ENCODE data around the gene STARD9. TPM values are rescaled to one million over a fixed set of nuclear protein-coding genes. Genes with fewer than 3 reads are reported as not detected.
"Not testable (repeated sequence)": the region's sequence is repeated elsewhere in the genome, so short reads cannot be mapped to it uniquely, and the experiment has no call there.

STARD9 gene
- total RNA-seq, 1 experiment from 2014 or later = 5.0 TPM

DNA sequence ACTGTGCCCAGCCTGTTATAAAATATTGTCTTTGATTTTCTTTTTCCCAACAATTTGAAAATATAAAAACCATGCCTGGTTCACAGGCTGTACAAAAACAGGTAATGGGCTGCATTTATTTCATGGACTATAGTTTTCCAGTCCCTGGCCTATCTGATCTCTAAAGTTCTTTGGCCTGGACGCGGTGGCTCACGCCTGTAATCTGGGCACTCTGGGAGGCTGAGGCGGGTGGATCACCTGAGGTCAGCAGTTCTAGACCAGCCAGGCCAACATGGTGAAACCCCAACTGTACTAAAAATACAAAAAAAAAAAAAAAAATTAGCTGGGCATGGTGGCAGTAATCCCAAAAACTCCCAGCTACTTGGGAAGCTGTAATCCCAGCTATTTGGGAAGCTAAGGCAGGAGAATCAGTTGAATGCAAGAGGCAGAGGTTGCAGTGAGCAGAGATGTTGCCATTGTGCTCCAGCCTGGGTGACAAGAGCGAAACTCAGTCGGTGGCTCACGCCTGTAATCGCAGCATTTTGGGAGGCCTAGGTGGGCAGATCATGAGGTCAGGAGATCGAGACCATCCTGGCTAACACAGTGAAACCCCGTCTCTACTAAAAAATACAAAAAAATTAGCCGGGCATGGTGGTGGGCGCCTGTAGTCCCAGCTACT lies 18.7 kb upstream of the STARD9 start:
- DNase-seq (ENCODE audit: low read depth, low spot score); BruUV-seq (replicated peaks); CTCF ChIA-PET; H3K4me2 ChIP-seq (ENCODE audit: low read length); H3K4me3 ChIP-seq (replicated peaks in 1 of 2; ENCODE audit: low read depth in 1 of 2, low read length in 2 of 2); ATAC-seq; H3K9me2 ChIP-seq (ENCODE audit: insufficient read depth); H4K20me1 ChIP-seq (ENCODE audit: insufficient read depth); H3K27ac ChIP-seq (ENCODE audit: low read depth, low read length); H2AFZ ChIP-seq (ENCODE audit: low read depth, low read length, poor library complexity, severe bottlenecking); H3K9me3 ChIP-seq (ENCODE audit: control insufficient read depth in 1 of 2, insufficient read depth in 1 of 2, low read depth in 1 of 2, low read length in 2 of 2); H3K4me1 ChIP-seq (ENCODE audit: control insufficient read depth in 1 of 2, insufficient read depth in 2 of 2, low read length in 2 of 2); H3K9ac ChIP-seq (ENCODE audit: low read length); RAD21 ChIA-PET (ENCODE audit: low non-redundant PET in 1 of 2, low total read pairs in 2 of 2, uncharacterized antibody in 2 of 2, unreplicated experiment in 2 of 2); H3K27me3 ChIP-seq (ENCODE audit: insufficient read depth, low read length); intact Hi-C loops (cut with micrococcal nuclease): not testable (repeated sequence)
- Histone ChIP-seq H3K36me3 (ENCODE audit: control insufficient read depth in 1 of 2, insufficient read depth in 2 of 2, low read length in 2 of 2) (peaks cover 14 to 26% of the 10 kb centered on the region in 2 experiments; a peak in 3 of 4 replicates), H3K79me2 (ENCODE audit: insufficient read depth, low read length) (peaks cover 81% of the 10 kb centered on the region)
- POLR2A ChIA-PET = interaction anchor here (2.0 kb wide), 1 partner anchor 9 kb away, joined by 4 read pairs; the partner anchor contains the start of genes HAUS2 and LRRC57

DNA sequence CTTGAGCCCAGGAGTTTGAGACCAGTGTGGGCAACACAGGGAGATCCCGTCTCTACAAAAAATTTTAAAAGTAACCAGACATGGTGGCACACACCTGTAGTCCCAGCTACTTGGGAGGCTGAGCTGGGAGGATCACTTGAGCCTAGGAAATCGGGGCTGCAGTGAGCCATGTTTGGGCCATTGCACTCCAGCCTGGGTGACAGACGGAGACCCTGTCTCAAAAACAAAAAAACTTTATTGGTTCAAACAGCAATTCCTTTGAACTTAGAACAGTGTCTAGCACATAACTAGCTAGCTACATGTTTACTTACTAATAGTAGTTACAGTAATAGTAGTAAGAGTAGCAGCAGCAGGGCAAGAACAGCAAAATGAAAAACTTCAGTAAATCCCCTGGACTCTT lies 16.7 kb upstream of the STARD9 start:
- Histone ChIP-seq H3K4me2 (ENCODE audit: low read length) (no peak overlapping the region), H3K9me3 (ENCODE audit: control insufficient read depth in 1 of 2, insufficient read depth in 1 of 2, low read depth in 1 of 2, low read length in 2 of 2) (no peaks in the 10 kb centered on the region), H3K4me1 (ENCODE audit: control insufficient read depth in 1 of 2, insufficient read depth in 2 of 2, low read length in 2 of 2) (no peaks in the 10 kb centered on the region), H3K79me2 (ENCODE audit: insufficient read depth, low read length) (peaks cover 61% of the 10 kb centered on the region), H3K4me3 (replicated peaks in 1 of 2; ENCODE audit: low read depth in 1 of 2, low read length in 2 of 2) (no peak overlapping the region), H3K9me2 (ENCODE audit: insufficient read depth) (no peaks in the 10 kb centered on the region), H3K36me3 (ENCODE audit: control insufficient read depth in 1 of 2, insufficient read depth in 2 of 2, low read length in 2 of 2) (peaks cover 23 to 38% of the 10 kb centered on the region in 2 experiments; a peak in 3 of 4 replicates), H2AFZ (ENCODE audit: low read depth, low read length, poor library complexity, severe bottlenecking) (no peak overlapping the region), H3K27me3 (ENCODE audit: insufficient read depth, low read length) (no peaks in the 10 kb centered on the region), H4K20me1 (ENCODE audit: insufficient read depth) (peaks cover 3% of the 10 kb centered on the region; the same call in 1 of the 2 replicates), H3K9ac (ENCODE audit: low read length) (no peak overlapping the region), H3K27ac (ENCODE audit: low read depth, low read length) (no peak overlapping the region)
- TF ChIP-seq SRF (IDR thresholded peaks at IDR 0.05; ENCODE audit: low read depth) = no peak
- TF ChIP-seq, protein P1, sequence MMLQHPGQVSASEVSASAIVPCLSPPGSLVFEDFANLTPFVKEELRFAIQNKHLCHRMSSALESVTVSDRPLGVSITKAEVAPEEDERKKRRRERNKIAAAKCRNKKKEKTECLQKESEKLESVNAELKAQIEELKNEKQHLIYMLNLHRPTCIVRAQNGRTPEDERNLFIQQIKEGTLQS (IDR thresholded peaks at IDR 0.05) = no peak
- TF ChIP-seq YY1 (IDR thresholded peaks at IDR 0.05; ENCODE audit: extremely low read depth, insufficient replicate concordance, low read depth, low read length) = no peak
- TF ChIP-seq, protein P2, sequence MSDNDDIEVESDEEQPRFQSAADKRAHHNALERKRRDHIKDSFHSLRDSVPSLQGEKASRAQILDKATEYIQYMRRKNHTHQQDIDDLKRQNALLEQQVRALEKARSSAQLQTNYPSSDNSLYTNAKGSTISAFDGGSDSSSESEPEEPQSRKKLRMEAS (IDR thresholded peaks at IDR 0.05) = no peak
- no peak for TF ChIP-seq SP1 (IDR thresholded peaks at IDR 0.05; ENCODE audit: low read depth)
- TF ChIP-seq JUND (IDR thresholded peaks at IDR 0.05) = no peak
- TF ChIP-seq CEBPB (IDR thresholded peaks at IDR 0.05; ENCODE audit: low read depth) = no peak
- TF ChIP-seq, protein P3, sequence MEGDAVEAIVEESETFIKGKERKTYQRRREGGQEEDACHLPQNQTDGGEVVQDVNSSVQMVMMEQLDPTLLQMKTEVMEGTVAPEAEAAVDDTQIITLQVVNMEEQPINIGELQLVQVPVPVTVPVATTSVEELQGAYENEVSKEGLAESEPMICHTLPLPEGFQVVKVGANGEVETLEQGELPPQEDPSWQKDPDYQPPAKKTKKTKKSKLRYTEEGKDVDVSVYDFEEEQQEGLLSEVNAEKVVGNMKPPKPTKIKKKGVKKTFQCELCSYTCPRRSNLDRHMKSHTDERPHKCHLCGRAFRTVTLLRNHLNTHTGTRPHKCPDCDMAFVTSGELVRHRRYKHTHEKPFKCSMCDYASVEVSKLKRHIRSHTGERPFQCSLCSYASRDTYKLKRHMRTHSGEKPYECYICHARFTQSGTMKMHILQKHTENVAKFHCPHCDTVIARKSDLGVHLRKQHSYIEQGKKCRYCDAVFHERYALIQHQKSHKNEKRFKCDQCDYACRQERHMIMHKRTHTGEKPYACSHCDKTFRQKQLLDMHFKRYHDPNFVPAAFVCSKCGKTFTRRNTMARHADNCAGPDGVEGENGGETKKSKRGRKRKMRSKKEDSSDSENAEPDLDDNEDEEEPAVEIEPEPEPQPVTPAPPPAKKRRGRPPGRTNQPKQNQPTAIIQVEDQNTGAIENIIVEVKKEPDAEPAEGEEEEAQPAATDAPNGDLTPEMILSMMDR (IDR thresholded peaks at IDR 0.05 in 2 of 3, conservative IDR thresholded peaks at IDR 0.05 in 1 of 3; ENCODE audit: borderline replicate concordance in 1 of 3, insufficient read depth in 1 of 3, low read depth in 2 of 3, low read length in 2 of 3) = no peak
- no peak for TF ChIP-seq EZH2phosphoT487 (IDR thresholded peaks at IDR 0.05; ENCODE audit: borderline replicate concordance)
- TF ChIP-seq ELF1 (IDR thresholded peaks at IDR 0.05; ENCODE audit: borderline replicate concordance, low read depth) = no peak
- no peak for TF ChIP-seq EGR1 (IDR thresholded peaks at IDR 0.05; ENCODE audit: low read depth)
- no peak for TF ChIP-seq SIN3A (IDR thresholded peaks at IDR 0.05; ENCODE audit: low read depth)
- TF ChIP-seq ZFX (IDR thresholded peaks at IDR 0.05) = no peak
- TF ChIP-seq RAD21 (IDR thresholded peaks at IDR 0.05; ENCODE audit: low read depth) = no peak
- TF ChIP-seq POLR2AphosphoS5 (IDR thresholded peaks at IDR 0.05; ENCODE audit: low read depth, low read length) = no peak
- RAD21 ChIA-PET (ENCODE audit: low non-redundant PET in 1 of 2, low total read pairs in 2 of 2, uncharacterized antibody in 2 of 2, unreplicated experiment in 2 of 2) = no interaction called here
- DNase-seq (ENCODE audit: low read depth, low spot score) = no peak
- CTCF ChIA-PET = no interaction called here
- intact Hi-C loops (cut with micrococcal nuclease) = no loop called here
- no peak for ATAC-seq
- BruUV-seq (replicated peaks) = no TSS peak
- POLR2A ChIA-PET = no interaction called here
